ENCODE results near the gene PRSS23.
A peak's percentile ranks its signal among the peaks of the same experiment; 100 is the strongest.
"Not testable (repeated sequence)": the region's sequence is repeated elsewhere in the genome, so short reads cannot be mapped to it uniquely, and the experiment has no call there.

The PRSS23 gene

DNA sequence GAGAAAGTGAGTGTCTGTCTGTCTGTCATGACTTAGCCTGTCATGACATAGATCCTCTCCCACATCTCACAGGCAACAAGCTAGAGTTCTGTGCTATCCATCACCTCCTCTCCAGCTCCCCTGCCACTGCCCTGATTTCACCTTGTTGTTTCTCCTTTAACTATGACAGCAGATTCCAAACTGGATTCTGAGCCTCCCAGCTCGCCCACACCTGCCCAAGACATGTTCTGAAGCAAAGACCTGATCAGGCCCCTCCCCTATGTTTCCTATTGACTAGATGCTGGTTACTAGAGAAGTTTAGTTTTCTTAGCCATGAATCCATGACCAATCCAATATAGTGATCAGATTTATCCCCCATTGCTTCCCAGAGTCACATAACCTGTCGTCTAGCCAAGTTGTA, 15.4 kb downstream of the PRSS23 start:
- DNase-seq, result no peak

DNA sequence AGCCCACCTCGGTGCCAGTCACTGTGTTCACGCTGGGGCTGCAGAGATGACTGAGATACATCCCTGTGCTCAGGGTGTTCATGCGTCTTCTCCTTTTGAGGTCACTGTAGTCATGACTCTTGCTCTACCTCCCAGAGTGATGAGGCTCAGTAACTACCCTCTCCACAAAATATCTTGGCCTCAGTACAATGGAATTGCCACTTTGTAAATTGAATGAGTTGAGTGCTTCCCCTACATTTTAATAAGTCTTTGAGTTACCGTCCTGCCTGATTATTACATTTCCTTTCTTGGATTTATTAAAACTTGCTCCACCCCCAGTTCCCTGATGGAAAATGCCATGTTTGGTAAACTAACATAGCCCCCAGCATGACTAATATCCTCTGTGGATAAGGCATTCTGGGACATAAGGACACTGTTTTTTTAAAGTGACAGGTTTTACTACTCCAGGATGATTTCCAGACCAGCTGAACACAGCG, 15.9 kb downstream of the PRSS23 start:
- DNase-seq, result no peak

DNA sequence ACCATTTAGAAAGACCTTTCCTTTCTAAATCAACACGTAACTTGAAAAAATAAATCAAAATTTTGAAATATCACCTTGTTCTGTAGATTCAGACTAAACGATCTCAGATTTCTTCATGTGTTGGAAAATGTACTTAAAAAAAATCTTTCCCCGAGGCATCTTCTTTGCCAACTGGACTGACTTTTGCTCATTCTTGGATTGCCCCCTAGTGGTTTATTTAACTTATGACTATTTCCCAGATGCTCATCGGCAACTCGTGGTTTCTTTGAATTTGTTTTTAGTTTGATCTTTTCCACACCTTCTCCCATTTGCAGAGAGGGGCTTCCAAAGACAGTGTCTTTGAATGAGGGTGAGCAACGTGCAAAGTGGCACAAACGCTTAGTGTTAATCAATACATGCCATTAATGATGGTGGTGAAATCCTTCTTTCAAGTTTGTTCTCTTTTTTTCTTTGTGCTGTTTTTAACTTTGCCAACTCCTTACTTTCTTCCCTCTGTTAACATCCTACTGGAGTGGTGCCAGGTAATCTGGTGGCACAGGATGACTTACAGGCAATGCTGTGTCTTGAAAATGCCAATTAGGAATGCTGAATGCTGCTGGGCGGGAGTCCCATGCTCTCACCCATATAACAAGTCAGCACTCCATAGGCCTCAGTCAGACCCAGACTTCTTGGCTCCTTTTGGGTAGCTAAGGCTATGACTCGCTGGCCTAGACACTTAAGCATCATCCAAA, 18.3 kb downstream of the PRSS23 start:
- peak; percentile 56 for DNase-seq

DNA sequence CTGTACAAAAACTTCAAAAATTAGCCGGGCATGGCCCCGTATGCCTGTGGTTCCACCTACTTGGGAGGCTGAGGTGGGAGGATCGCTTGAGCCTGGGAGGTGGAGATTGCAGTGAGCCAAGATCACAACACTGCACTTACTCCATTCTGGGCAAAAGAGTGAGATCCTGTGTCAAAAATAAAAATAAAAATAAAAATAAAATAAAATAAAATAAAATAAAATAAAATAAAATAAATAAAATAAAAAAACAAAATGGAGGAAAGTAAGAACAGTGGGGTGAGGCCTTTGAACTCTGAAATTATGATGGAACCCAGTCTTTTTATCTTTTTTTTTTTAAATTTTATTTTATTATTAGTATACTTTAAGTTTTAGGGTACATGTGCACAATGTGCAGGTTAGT, 23.8 kb downstream of the PRSS23 start:
- not testable (repeated sequence) for DNase-seq

DNA sequence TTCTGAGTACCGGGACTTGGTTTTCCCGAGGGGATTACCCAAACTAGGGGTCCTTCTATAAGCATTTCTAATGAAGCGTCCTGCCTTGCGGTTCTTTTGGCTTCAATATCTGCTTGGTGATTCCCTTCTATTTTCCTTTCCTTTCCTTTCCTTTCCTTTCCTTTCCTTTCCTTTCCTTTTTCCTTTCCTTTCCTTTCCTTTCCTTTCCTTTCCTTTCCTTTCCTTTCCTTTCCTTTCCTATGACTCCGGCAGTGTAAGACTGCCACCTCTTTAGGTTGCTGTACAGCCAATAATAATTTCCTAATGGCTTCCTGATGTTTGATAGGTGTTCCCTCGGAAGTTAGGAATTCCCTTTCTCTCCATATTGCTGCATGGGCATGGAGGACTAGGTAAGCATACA, 34.0 kb downstream of the PRSS23 start:
- not testable (repeated sequence) for DNase-seq

DNA sequence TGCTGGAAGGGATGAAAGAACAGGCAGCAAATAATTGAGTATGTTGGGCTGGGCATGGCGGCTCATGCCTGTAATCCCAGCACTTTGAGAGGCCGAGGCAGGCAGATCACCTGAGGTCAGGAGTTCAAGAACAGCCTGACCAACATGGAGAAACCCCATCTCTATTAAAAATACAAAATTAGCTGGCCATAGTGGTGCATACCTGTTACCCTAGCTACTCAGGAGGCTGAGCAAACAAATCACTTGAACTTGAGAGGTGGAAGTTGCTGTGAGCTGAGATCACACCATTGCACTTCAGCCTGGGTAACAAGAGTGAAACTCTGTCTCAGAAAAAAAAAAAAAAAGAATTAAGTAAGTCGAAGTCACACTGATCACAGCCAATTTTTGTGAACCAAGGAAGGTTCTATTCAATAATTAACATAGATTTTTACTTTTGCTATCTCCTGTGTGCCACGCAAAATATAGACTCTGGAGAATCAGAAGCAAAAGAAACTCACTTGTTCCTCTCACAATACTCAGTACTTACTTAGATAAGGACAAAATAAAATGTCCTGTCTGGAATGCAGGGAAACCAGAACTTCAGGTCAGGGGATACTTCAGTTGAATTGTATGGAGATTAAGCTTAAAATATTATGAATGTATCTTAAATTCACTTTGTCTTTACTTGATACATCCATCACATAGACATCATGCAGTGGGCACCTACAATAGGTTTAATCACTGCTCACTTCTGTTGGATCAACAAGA, 44.6 kb downstream of the PRSS23 start:
- not testable (repeated sequence) for DNase-seq

DNA sequence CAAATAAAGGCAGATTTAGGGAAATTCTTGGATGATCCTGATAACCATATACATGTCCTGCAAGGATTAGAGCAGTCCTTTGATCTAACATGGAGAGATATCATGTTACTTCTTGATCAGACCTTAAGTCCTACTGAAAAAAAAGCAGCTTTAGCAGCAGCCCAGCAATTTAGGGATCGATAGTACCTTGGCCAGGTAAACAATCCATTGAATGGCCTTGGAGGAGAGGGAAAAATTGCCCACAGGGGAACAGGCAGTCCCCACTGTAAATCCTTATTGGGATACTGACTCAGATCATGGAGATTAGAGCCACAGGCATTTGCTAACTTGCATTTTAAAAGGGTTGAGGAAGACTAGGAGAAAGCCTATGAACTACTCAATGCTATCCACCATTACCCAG, 47.8 kb downstream of the PRSS23 start:
- DNase-seq, result no peak

DNA sequence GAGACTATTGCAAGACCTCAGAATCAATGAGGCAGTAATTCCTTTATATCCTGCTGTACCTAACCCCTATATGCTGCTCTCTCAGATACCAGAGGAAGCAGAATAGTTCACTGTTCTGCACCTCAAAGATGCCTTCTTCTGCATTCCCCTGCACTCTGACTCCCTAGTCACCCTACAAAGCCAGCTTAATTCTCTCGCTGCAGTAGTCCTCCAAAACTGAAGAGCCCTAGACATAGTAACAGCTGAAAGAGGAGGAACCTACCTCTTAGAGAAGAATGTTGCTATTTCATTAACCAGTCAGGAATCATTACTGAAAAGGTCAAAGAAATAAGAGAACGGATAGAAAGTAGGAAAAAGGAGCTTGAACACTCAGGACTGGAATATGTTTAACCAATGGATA, 49.3 kb downstream of the PRSS23 start:
- DNase-seq, result no peak
